Lung (tissue), 12 donors: ENCODE results near the gene TMEM129. TPM values are rescaled to one million over a fixed set of nuclear protein-coding genes. Genes with fewer than 3 reads are reported as not detected.

Source experiments
- ATAC-seq: fragments of 200-7000 bp; cut with Tn5 transposase; one replicate; pipeline ENCODE4 v1.9.1; 2020; ENCODE audit warnings: moderate number of reproducible peaks; ENCODE audit not compliant: insufficient read depth, low FRiP score
- DNase-seq, 3 donors: peaks; one replicate each; pipeline ENCODE4 v3.0.0-alpha.2; 2013 to 2017
- H3K27ac ChIP-seq, 2 donors: one replicate each; pipeline ENCODE4 v1.5.1; 2013; ENCODE audit warnings: mild to moderate bottlenecking in 2 of 2, moderate library complexity in 2 of 2, control low read depth in 1 of 2, inconsistent platforms in 1 of 2, low read depth in 1 of 2, low read length in 1 of 2
- H3K27me3 ChIP-seq, 3 donors: one replicate each; pipeline ENCODE4 v1.5.1; 2013; ENCODE audit warnings: low read length in 2 of 3; ENCODE audit not compliant: control insufficient read depth in 3 of 3, insufficient read depth in 3 of 3
- H3K36me3 ChIP-seq, 4 donors: one replicate each; pipeline ENCODE4 v1.5.1; 2013; ENCODE audit warnings: low read length in 4 of 4, mild to moderate bottlenecking in 1 of 4, moderate library complexity in 1 of 4; ENCODE audit not compliant: control insufficient read depth in 4 of 4, insufficient read depth in 4 of 4
- H3K4me1 ChIP-seq, 5 donors: one replicate each; pipeline ENCODE4 v1.5.1; 2013; ENCODE audit warnings: low read length in 5 of 5, mild to moderate bottlenecking in 2 of 5, moderate library complexity in 1 of 5; ENCODE audit not compliant: control insufficient read depth in 5 of 5, insufficient read depth in 5 of 5
- H3K4me3 ChIP-seq: one replicate; pipeline ENCODE4 v1.5.1; 2013; ENCODE audit warnings: mild to moderate bottlenecking, control low read depth, moderate library complexity
- H3K9ac ChIP-seq, 2 donors: one replicate each; pipeline ENCODE4 v1.5.1; 2013; ENCODE audit warnings: low read length in 2 of 2, control low read depth in 1 of 2; ENCODE audit not compliant: insufficient read depth in 1 of 2
- H3K9me3 ChIP-seq, 4 donors: one replicate each; pipeline ENCODE4 v1.5.1; 2013; ENCODE audit warnings: low read length in 3 of 4, mild to moderate bottlenecking in 1 of 4, moderate library complexity in 1 of 4; ENCODE audit not compliant: control insufficient read depth in 4 of 4, insufficient read depth in 3 of 4
- CTCF ChIP-seq: IDR thresholded peaks from 2 replicates; pipeline ENCODE4 v1.5.1; 2012; ENCODE audit warnings: mild to moderate bottlenecking; ENCODE audit errors: control extremely low read depth, extremely low read depth
- WGBS, 2 donors: extraction: QIAGEN DNeasy Blood & Tissue Kit; methylation state at CpG; one replicate each; pipeline ENCODE4 v1.1.7; 2013; 5-methylcytosine and 5-hydroxymethylcytosine counted together
- polyA plus RNA-seq, 2 donors: library from polyadenylated mRNA; stranded (reverse); fragments of 200-250 nt; gene quantifications; one replicate each; pipeline ENCODE4 v1.2.1, GENCODE V29; 2013
- total RNA-seq, 2 donors: library from RNA; depleted of rRNA in 1 of 2; stranded (reverse); fragments of >200 nt in 1 of 2; gene quantifications; one replicate each; pipeline ENCODE4 v1.2.1, GENCODE V29; 2014 to 2021
- donor health status: control.
- donor health status: control.
- donor health status: Bipolar disorder and iron deficiency.
- donor health status: healthy.
- donor health status: DM: yes; HTN: yes; CAD: no.

The TMEM129 gene
- total and polyA plus RNA-seq, 4 donors, result 16.6 to 45.2 (median 37.8) TPM

DNA sequence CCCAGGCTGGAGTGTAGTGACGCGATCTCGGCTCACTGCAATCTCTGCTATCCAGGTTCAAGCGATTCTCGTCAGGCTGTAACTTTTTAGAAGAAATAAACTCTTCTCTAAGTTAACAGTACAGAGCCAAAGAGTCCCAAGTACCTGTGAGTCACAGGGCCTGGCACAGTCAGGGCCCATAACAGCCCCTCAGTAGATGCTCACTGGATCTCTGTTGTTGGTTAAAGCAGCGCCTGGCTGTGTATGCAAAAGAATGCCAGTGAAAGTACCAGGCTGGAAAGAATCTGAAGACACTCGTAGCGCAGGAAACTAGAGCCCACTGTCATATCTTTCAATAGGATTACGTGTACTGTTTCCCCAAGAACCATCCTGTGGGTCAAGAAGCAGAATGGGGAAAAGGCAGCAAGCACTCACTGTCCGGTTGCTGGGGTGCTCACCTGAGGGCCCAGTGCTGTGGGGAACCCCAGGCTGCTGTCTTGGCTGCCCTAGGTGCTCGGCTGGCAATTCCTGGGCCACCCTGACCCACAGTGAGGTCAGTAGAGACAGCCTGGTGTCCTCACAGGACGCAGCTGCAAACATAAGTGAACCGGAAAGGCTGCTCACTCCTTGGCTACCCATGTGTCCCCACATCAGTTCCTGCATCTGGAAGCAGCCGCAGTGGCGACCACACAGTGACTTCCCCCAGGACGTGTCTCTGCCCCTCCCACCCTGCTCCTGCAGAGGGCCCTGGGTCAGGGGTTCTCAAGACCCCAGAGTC lies 5.9 kb downstream of the TMEM129 start:
- WGBS, 2 donors, result 50 to 64% methylated on average over 16 of the region's 16 CpGs
- no peak overlapping the region for H3K9ac ChIP-seq
- peak overlapping the region in 1 of 2 donors; percentile 58 for H3K27ac ChIP-seq
- no peaks in the 10 kb centered on the region for H3K9me3 ChIP-seq
- no peak for TF ChIP-seq CTCF
- peaks cover 0 to 25% (median 7%) of the 10 kb centered on the region in 5 donors for H3K4me1 ChIP-seq
- peaks cover 0 to 22% (median under 1%) of the 10 kb centered on the region in 4 donors for H3K36me3 ChIP-seq
- no peaks in the 10 kb centered on the region for H3K27me3 ChIP-seq
- ATAC-seq (no peak), DNase-seq (no peak)
- no peak overlapping the region for H3K4me3 ChIP-seq

DNA sequence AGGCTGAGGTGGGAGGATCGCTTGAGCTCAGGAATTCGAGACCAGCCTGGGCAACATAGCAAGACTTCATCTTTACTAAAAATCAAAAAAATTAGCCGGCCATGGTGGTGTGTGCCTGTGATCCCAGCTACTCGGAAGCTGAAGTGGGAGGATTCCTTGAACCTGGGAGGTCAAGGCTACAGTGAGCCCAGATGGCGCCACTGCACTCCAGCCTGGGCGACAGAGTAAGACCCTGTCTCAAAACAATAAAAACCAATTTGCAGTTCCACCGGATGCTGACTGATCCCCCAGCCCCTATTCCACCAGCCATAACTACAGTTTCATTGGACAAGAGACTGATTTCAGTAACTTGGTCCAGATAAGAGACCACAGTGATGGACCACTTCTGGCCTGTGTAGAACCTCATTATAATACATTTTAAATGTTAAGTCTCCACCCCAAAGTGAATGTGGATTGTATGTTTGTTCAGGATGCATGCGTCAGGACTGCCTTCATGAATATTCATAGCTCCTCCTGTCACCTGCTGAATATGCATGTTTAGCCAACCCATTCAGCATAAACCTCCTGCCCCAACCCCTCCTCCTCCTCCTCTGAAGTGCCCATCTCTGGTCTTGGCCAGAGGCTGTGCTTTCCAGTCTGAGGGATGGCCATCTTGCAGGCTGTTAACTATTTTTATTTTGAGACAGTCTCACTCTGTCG lies 6.7 kb downstream of the TMEM129 start:
- DNase-seq (no peak), ATAC-seq (no peak)
- 72 to 81% methylated on average over 9 of the region's 9 CpGs for WGBS, 2 donors
- Histone ChIP-seq H3K27me3 (no peaks in the 10 kb centered on the region), H3K9ac (no peak overlapping the region), H3K36me3 (peaks cover 0 to 24% (median 2%) of the 10 kb centered on the region in 4 donors), H3K9me3 (no peaks in the 10 kb centered on the region), H3K4me3 (no peak overlapping the region), H3K4me1 (peaks cover 0 to 21% (median 0%) of the 10 kb centered on the region in 5 donors), H3K27ac (no peak overlapping the region)
- TF ChIP-seq CTCF, result no peak

DNA sequence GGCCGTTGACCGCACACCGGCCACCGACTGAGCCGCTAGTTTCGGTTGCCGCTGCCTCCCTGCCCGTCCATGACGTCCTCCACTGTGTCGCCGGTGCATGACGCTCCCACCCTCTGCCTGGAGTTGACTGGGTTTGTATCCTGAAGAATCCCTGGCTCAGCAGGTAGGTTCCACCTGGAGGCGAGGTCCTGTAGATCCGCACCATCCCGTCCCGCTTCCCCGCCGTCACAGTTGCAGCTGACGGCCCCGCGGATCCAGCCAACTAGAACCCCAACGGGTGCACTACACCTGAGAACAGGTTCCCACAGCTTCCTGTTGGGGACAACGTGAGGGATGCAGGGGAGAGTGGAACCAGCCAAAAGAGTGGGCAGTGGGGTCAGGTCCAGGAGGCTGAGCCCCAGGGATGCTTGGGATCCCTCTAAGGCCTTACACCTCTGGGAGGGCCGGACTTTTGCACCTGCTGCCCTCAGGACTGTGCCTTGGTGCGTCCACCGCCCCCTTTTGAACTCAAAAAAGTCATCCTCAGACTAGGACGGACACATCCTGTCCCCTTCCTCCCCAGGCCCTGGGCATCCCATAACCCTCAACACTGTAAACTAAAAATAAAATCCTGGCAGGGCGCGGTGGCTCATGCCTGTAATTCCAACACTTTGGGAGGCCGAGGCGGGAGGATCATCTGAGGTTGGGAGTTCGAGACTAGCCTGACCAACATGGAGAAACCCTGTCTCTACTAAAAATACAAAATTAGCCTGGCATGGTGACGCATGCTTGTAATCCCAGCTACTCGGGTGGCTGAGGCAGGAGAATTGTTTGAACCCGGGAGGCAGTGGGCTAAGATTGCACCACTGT lies 7.9 kb downstream of the TMEM129 start:
- DNase-seq, result no peak
- Histone ChIP-seq H3K9ac (peak overlapping the region in 1 of 2 donors; percentile 38), H3K27ac (peak overlapping the region; percentile 95 to 100), H3K9me3 (no peaks in the 10 kb centered on the region), H3K27me3 (no peaks in the 10 kb centered on the region), H3K36me3 (peaks cover 0 to 24% (median 2%) of the 10 kb centered on the region in 4 donors), H3K4me1 (peaks cover 0 to 25% (median 4%) of the 10 kb centered on the region in 5 donors), H3K4me3 (peak overlapping the region; percentile 72)
- TF ChIP-seq CTCF, result no peak
- 17 to 19% methylated on average over 35 of the region's 35 CpGs for WGBS, 2 donors
- peak; percentile 3 for ATAC-seq
